ENCODE measurements around the gene RNASE1. TPM values are rescaled to one million over a fixed set of nuclear protein-coding genes. Genes with fewer than 3 reads are reported as not detected.

Gene RNASE1
- total and polyA plus RNA-seq, 10 of the 15 experiments (the other 5 are each of a cell fraction or from before 2014, with no cell fraction given) = 0.11 to 0.72 (median 0.38) TPM; not detected in 7

- TF ChIP-seq NFIC (IDR thresholded peaks at IDR 0.05; ENCODE audit: low read depth, low read length) (no peak), LARP7 (IDR thresholded peaks at IDR 0.05) (no peak), EED (IDR thresholded peaks at IDR 0.05; ENCODE audit: low read depth) (no peak), RAD51 (IDR thresholded peaks at IDR 0.05) (no peak), DPF2 (IDR thresholded peaks at IDR 0.05) (no peak)
- no peak overlapping the region; the same call in 1 of the 2 replicates for H2AFZ ChIP-seq (ENCODE audit: control insufficient read depth, low read depth, low read length)
- no peaks in the 10 kb centered on the region for H3K79me2 ChIP-seq (ENCODE audit: control insufficient read depth, insufficient read depth, low read length)
- DNase-seq (ENCODE audit: low read depth, low spot score) = no peak
- peak; percentile 31 for FAIRE-seq
- CTCF ChIA-PET = interaction anchor here (2.3 kb wide), 1 partner anchor 38 kb away, joined by 5 read pairs; no protein-coding TSS in a partner anchor
- peak; percentile 50 for ATAC-seq
- no peak overlapping the region for H3K27ac ChIP-seq (ENCODE audit: control insufficient read depth, insufficient read depth)
- SMC1A ChIA-PET (ENCODE audit: uncharacterized antibody, unreplicated experiment) = no interaction called here
- H3K4me1 ChIP-seq (ENCODE audit: control insufficient read depth, insufficient read depth, low read length) = peaks cover 26% of the 10 kb centered on the region
- H3K4me2 ChIP-seq (ENCODE audit: control insufficient read depth, insufficient read depth) = 0 out of 2 replicates have a peak overlapping the region, but pooled peaks have one; percentile 7
- no peak overlapping the region for H3K4me3 ChIP-seq
- POLR2A ChIA-PET = interaction anchor here (0.7 kb wide), 1 partner anchor 32 kb away, joined by 3 read pairs; no protein-coding TSS in a partner anchor
- no TSS peak for BruUV-seq (replicated peaks)
- no peaks in the 10 kb centered on the region for H4K20me1 ChIP-seq (ENCODE audit: control insufficient read depth, insufficient read depth)
- H3K27me3 ChIP-seq (replicated peaks in 1 of 2; ENCODE audit: control insufficient read depth in 2 of 2, insufficient read depth in 2 of 2, low read length in 1 of 2) = no peaks in the 10 kb centered on the region
- in situ Hi-C loops (cut with MboI) = no loop called here
- RAD21 ChIA-PET (ENCODE audit: unreplicated experiment) = interaction anchor here (1.1 kb wide), 1 partner anchor 16 kb away, joined by 4 read pairs; no protein-coding TSS in a partner anchor
- no peaks in the 10 kb centered on the region for H3K9me3 ChIP-seq (replicated peaks; ENCODE audit: control insufficient read depth, insufficient read depth, low read length)
- H3K9ac ChIP-seq (ENCODE audit: control insufficient read depth, insufficient read depth, low read length) = no peak overlapping the region
- no peaks in the 10 kb centered on the region for H3K36me3 ChIP-seq (ENCODE audit: control insufficient read depth in 2 of 2, insufficient read depth in 2 of 2, low read length in 1 of 2)
- intact Hi-C loops (cut with micrococcal nuclease; ENCODE audit: unreplicated experiment) = no loop called here
- 2% methylated on average over 7 of the region's 7 CpGs for WGBS (ENCODE audit: insufficient coverage, insufficient replicate concordance, low lambda C conversion rate, missing lambda C conversion rate)
Observed at GRCh38 chr14:20798318-20798717, 4.3 kb downstream of the RNASE1 start.

- ChIA-PET RAD21 (ENCODE audit: unreplicated experiment) (interaction anchor here (1.0 kb wide), 1 partner anchor 16 kb away, joined by 5 read pairs; the partner anchor contains the start of gene RNASE6), POLR2A (no interaction called here)
- FAIRE-seq = no peak
Observed at GRCh38 chr14:20797164-20797563, 5.5 kb downstream of the RNASE1 start.

More at GRCh38 chr14:20797164-20797563, 5.5 kb downstream of the RNASE1 start:
- intact Hi-C loops (cut with micrococcal nuclease; ENCODE audit: unreplicated experiment) (no loop called here), in situ Hi-C loops (cut with MboI) (no loop called here)
- no peak overlapping the region for H3K9ac ChIP-seq (ENCODE audit: control insufficient read depth, insufficient read depth, low read length)
- DNase-seq (ENCODE audit: low read depth, low spot score) (no peak), ATAC-seq (no peak)
- H3K79me2 ChIP-seq (ENCODE audit: control insufficient read depth, insufficient read depth, low read length) = no peaks in the 10 kb centered on the region
- no peak overlapping the region for H3K4me2 ChIP-seq (ENCODE audit: control insufficient read depth, insufficient read depth)
- TF ChIP-seq SRF (IDR thresholded peaks at IDR 0.05; ENCODE audit: low read depth in 2 of 2, low read length in 2 of 2) (no peak), CEBPZ (IDR thresholded peaks at IDR 0.05; ENCODE audit: low read depth, low read length) (no peak), MTA3 (IDR thresholded peaks at IDR 0.05; ENCODE audit: borderline replicate concordance, low read length) (no peak)
- no peaks in the 10 kb centered on the region for H3K27me3 ChIP-seq (replicated peaks in 1 of 2; ENCODE audit: control insufficient read depth in 2 of 2, insufficient read depth in 2 of 2, low read length in 1 of 2)
- peaks cover 26% of the 10 kb centered on the region for H3K4me1 ChIP-seq (ENCODE audit: control insufficient read depth, insufficient read depth, low read length)
- no peak overlapping the region for H2AFZ ChIP-seq (ENCODE audit: control insufficient read depth, low read depth, low read length)
- ChIA-PET CTCF (interaction anchor here (0.7 to 1.4 kb wide), 2 partner anchors 54 to 60 kb away, joined by 3 to 6 read pairs; no protein-coding TSS in a partner anchor), SMC1A (ENCODE audit: uncharacterized antibody, unreplicated experiment) (interaction anchor here (0.7 to 1.9 kb wide), 6 partner anchors 10 to 38 kb away, joined by 3 to 5 read pairs (median 3); partner anchors contain the start of gene RNASE6)
- no peak overlapping the region for H3K4me3 ChIP-seq
- H4K20me1 ChIP-seq (ENCODE audit: control insufficient read depth, insufficient read depth) = no peaks in the 10 kb centered on the region
- no TSS peak for BruUV-seq (replicated peaks)
- 59% methylated on average over 1 of the region's 1 CpG for WGBS (ENCODE audit: insufficient coverage, insufficient replicate concordance, low lambda C conversion rate, missing lambda C conversion rate)
- no peak overlapping the region for H3K27ac ChIP-seq (ENCODE audit: control insufficient read depth, insufficient read depth)
- no peaks in the 10 kb centered on the region for H3K36me3 ChIP-seq (ENCODE audit: control insufficient read depth in 2 of 2, insufficient read depth in 2 of 2, low read length in 1 of 2)
- no peaks in the 10 kb centered on the region for H3K9me3 ChIP-seq (replicated peaks; ENCODE audit: control insufficient read depth, insufficient read depth, low read length)

Measured in GM12878 (cell line).